Progenitor cell of endocrine pancreas (in vitro differentiated cells): ENCODE measurements around the gene PIANP. TPM values are rescaled to one million over a fixed set of nuclear protein-coding genes. Genes with fewer than 3 reads are reported as not detected.
A peak's percentile ranks its signal among the peaks of the same experiment; 100 is the strongest.

Experiments used
- DNase-seq: peaks from one replicate; pipeline ENCODE4 v3.0.0; 2021; ENCODE audit warnings: low spot score; ENCODE audit not compliant: unreplicated experiment
- H3K27ac Mint-ChIP-seq: 2 replicates; pipeline ENCODE4 v1.8.0; 2021; ENCODE audit warnings: mild to moderate bottlenecking, moderate library complexity, mixed read lengths
- H3K27me3 Mint-ChIP-seq: 2 replicates; pipeline ENCODE4 v1.8.0; 2021; ENCODE audit warnings: mixed read lengths
- H3K36me3 Mint-ChIP-seq: 2 replicates; pipeline ENCODE4 v1.8.0; 2022; ENCODE audit warnings: mixed read lengths; ENCODE audit not compliant: insufficient read depth
- H3K4me1 Mint-ChIP-seq: 2 replicates; pipeline ENCODE4 v1.8.0; 2021; ENCODE audit warnings: low read depth, mixed read lengths
- H3K4me3 Mint-ChIP-seq: 2 replicates; pipeline ENCODE4 v1.8.0; 2021; ENCODE audit warnings: low read depth, mild to moderate bottlenecking, moderate library complexity, mixed read lengths
- H3K9me3 Mint-ChIP-seq: 2 replicates; pipeline ENCODE4 v1.8.0; 2021; ENCODE audit warnings: low read depth, mixed read lengths
- total RNA-seq: library from RNA; stranded (reverse); gene quantifications from 2 replicates; pipeline ENCODE4 v1.2.1, GENCODE V29; 2021
- TF ChIP-seq, protein P1 (sequence below): fragments of 200-600 bp; sonication (generic); IDR thresholded peaks from one replicate; pipeline ENCODE4 v1.5.0; 2021; ENCODE audit warnings: antibody characterized with exemption, mild to moderate bottlenecking; ENCODE audit not compliant: unreplicated experiment

PIANP gene
- total RNA-seq, 1 donor from 2014 or later = 2.4 TPM

DNA sequence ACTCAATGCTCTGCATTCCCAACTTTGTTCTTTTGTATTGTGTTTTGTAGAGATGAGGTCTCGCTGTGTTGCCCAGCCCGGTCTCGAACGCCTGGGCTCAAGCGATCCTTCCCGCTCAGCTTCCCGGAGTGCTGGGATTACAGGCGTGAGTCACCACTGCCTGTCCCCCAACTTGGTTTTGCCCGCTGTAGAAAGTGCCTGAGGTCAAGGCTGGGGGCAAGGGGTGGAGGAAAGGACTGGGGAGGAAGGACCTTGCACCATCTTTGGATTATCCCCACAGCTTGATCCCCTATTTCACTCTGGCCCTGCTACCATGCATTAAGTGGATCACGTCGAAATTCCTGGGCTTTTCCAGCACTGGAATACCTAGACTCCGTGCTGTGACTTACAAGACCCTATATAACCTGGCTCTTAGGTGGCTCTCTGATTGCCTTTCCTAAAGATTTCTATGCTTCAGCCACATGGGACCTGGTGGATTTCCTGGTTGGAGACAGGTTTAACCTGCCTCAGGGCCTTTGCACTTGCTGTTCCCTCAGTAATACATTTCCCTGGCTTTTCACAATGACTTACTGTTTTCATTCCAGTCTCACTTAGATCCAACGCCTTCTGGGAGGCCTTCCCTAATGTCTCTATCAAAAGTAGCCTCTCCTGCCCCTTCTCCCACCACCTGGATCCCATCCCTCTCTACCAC is 608 bp upstream of the PIANP start:
- H3K4me1 Mint-ChIP-seq = peaks cover 9% of the 10 kb centered on the region
- no peaks in the 10 kb centered on the region for H3K36me3 Mint-ChIP-seq
- H3K9me3 Mint-ChIP-seq = no peaks in the 10 kb centered on the region
- DNase-seq = no peak
- TF ChIP-seq, protein P1, sequence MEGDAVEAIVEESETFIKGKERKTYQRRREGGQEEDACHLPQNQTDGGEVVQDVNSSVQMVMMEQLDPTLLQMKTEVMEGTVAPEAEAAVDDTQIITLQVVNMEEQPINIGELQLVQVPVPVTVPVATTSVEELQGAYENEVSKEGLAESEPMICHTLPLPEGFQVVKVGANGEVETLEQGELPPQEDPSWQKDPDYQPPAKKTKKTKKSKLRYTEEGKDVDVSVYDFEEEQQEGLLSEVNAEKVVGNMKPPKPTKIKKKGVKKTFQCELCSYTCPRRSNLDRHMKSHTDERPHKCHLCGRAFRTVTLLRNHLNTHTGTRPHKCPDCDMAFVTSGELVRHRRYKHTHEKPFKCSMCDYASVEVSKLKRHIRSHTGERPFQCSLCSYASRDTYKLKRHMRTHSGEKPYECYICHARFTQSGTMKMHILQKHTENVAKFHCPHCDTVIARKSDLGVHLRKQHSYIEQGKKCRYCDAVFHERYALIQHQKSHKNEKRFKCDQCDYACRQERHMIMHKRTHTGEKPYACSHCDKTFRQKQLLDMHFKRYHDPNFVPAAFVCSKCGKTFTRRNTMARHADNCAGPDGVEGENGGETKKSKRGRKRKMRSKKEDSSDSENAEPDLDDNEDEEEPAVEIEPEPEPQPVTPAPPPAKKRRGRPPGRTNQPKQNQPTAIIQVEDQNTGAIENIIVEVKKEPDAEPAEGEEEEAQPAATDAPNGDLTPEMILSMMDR = no peak
- H3K27ac Mint-ChIP-seq = peak overlapping the region; percentile 18
- H3K4me3 Mint-ChIP-seq = peak overlapping the region; percentile 71
- peaks cover 82% of the 10 kb centered on the region for H3K27me3 Mint-ChIP-seq

DNA sequence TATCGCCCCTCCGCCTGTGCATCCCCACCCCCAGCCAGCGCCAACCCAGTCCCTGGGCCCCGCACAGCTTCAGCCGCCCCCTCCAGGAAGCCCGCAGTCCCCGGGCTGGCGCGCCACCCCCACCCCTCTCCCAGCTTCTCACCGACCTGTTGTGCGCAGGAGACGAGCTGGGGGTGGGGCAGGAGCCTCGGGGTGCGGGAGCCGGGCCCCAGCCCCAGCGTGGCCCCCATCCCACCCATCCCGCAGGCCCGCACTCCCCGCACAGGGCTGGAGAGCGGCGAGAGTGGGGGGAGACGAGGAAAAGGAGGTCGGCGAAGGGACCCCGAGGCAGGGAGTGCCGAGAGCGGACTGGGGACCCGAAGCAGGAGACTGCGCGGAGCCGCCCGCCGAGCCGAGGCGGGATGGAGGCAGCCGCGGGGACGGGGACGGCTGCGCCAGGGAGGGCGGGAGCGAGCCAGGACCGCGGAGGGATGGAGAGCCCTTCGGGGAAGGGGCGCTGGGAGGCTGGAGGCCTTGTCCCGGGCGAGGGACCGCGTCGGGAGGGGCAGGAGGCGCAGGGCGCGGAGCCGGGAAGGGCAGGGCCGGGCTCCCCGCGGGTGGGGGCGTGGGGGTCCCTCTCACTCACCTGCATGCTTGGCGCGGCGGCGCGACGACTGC is 498 bp downstream of the PIANP start:
- peaks cover 9% of the 10 kb centered on the region for H3K4me1 Mint-ChIP-seq
- H3K9me3 Mint-ChIP-seq = no peaks in the 10 kb centered on the region
- H3K36me3 Mint-ChIP-seq = no peaks in the 10 kb centered on the region
- TF ChIP-seq, protein P1 = no peak
- DNase-seq = peak; percentile 41
- H3K27me3 Mint-ChIP-seq = peaks cover 85% of the 10 kb centered on the region
- no peak overlapping the region for H3K27ac Mint-ChIP-seq
- H3K4me3 Mint-ChIP-seq = peak overlapping the region; percentile 63

DNA sequence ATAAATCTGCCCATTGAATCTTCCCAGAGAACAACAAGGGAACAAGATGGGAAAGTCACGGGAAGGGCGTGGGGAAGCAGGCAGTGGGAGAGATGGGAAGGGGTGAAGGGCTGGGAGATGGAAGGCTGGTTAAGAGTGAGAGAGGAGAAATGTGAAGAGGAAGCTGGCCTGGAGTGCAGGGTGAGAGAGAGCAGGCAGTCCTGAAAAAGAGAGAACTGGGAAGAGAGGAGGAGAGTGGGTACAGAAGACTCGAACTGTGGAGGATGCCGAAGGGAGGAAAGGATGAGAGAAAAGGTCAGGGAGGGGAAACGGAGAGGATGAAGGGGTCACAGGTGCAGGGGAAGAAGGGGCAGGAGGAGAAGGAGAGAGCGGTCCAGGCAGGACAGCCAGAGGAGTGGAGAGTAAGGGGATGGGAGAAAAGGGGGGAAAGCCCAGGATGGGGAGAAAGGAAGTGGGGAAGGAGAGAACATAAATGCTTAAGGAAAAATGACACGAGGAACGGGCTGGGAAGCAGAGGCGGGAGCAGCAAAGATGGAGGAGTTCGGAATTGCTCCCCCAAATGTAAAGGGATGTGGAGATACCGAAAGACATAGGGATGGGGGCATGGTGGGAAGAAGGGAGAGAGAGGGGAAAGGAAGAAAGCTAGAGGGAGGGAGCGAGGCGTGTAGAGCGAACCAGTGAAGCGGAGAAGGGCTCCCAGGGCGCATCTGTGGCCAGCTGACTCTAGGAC is 1.2 kb downstream of the PIANP start:
- Mint-ChIP-seq H3K27me3 (peaks cover 81% of the 10 kb centered on the region), H3K9me3 (no peaks in the 10 kb centered on the region), H3K4me1 (peaks cover 9% of the 10 kb centered on the region), H3K36me3 (no peaks in the 10 kb centered on the region), H3K4me3 (peak overlapping the region; percentile 63), H3K27ac (no peak overlapping the region)
- DNase-seq = no peak
- TF ChIP-seq, protein P1 = no peak

DNA sequence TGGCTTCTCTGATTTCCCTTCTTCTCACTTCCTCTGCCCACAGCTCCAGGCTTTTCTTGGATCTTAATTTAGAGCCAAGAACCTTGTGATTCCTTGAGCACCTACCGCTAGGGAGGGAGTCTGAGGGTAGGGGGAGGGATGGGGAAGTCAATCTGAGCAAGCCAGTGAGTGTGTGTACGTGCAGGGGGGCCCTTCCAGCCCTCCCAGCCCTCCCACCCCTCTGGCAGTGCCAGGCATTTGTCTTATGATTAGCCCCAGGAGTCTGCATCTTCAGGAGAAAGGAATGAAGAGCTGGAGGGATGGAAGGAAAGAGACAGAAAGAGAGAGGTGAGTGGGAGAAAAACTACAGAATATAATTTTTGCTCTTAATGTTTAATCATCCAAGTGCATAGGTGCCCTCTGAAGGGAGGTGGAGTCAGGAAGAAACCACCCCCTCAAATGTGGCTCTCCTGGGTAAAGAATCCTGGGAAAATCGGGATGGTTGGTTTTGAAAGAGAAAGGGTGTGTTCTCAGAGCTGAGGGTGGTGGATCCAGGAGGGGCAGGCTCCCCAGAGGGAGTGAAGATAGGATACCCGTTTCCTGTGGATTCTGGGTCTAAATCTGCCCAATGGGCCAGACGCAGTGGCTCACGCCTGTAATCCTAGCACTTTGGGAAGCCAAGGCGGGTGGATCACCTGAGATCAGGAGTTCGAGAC is 2.1 kb downstream of the PIANP start:
- DNase-seq = no peak
- Mint-ChIP-seq H3K9me3 (no peaks in the 10 kb centered on the region), H3K4me1 (peaks cover 9% of the 10 kb centered on the region), H3K27me3 (peaks cover 80% of the 10 kb centered on the region), H3K27ac (no peak overlapping the region), H3K36me3 (no peaks in the 10 kb centered on the region), H3K4me3 (peak overlapping the region; percentile 27)
- TF ChIP-seq, protein P1 = no peak
